Measurements from ENCODE around the gene SAP130.

DNA sequence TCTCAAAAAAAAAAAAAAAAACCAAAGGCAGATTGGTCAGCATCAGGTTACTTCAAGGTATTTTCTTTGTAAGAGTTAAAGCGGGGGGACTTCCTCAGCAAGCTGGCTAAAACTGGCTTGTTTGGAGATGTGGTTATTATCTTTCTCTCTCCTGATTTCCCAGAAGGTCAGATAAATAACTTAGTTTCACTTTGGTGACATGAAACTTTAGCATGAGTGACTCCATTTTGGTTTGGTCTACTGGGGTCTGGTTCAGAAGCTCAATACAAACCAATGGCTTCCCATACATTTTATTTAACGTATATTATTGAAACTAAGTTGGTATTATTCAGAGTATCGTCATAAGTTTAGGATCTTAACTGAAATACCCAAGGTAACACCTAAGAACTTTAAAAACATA, 100.5 kb downstream of the SAP130 start:
- TF ChIP-seq CTCF (IDR thresholded peaks at IDR 0.05; ENCODE audit: low read depth, low read length, missing input control) (no peak), ATF3 (IDR thresholded peaks at IDR 0.05) (no peak), EGR1 (IDR thresholded peaks at IDR 0.05; ENCODE audit: low read depth in 2 of 2) (no peak), YY1 (IDR thresholded peaks at IDR 0.05) (no peak), SP1 (IDR thresholded peaks at IDR 0.05) (no peak), TAF1 (conservative IDR thresholded peaks at IDR 0.05) (no peak)
